Measurements from ENCODE around the gene ATPAF1.

The ATPAF1 gene

GRCh38 chr1:46623743-46624644 is 44.2 kb downstream of the ATPAF1 start:
- CTCF ChIA-PET: interaction anchor here (1.0 to 3.5 kb wide), 5 partner anchors 10 to 101 kb away, joined by 3 to 20 read pairs (median 4); no protein-coding TSS in a partner anchor
- POLR2A ChIA-PET: interaction anchor here (0.7 to 1.5 kb wide), 3 partner anchors 11 to 44 kb away, joined by 3 to 4 read pairs (median 4); partner anchors contain the start of genes ATPAF1 and MKNK1
- Histone ChIP-seq H3K4me3 (ENCODE audit: low read depth, low read length) (no peak overlapping the region), H3K36me3 (ENCODE audit: control insufficient read depth in 2 of 2, insufficient read depth in 1 of 2, low read length in 2 of 2) (peaks cover 0 to 5% of the 10 kb centered on the region in 2 experiments; a peak in 1 of 3 replicates), H3K27ac (ENCODE audit: extremely low read depth, low read depth, low read length) (no peak overlapping the region), H3K4me1 (ENCODE audit: control insufficient read depth, insufficient read depth, low read length) (0 out of 2 replicates have a peak, but pooled peaks cover 3% of the 10 kb centered on the region), H3K9me3 (ENCODE audit: control insufficient read depth, insufficient read depth, low read depth, low read length) (no peaks in the 10 kb centered on the region)
- peak; percentile 70 for TF ChIP-seq ZIC2 (tag by site-specific recombination; IDR thresholded peaks at IDR 0.05)
- TF ChIP-seq GFI1B (tag by site-specific recombination; IDR thresholded peaks at IDR 0.05): no peak
- no peak for TF ChIP-seq ZNF114 (tag by site-specific recombination; IDR thresholded peaks at IDR 0.05)
- no peak for TF ChIP-seq PBX3 (CRISPR knock-in tag; IDR thresholded peaks at IDR 0.05)
- no peak for TF ChIP-seq ZNF549 (tag by site-specific recombination; IDR thresholded peaks at IDR 0.05)
- no peak for TF ChIP-seq BCL11A (tag by site-specific recombination; IDR thresholded peaks at IDR 0.05; ENCODE audit: low read depth)

GRCh38 chr1:46622344-46622743 is 45.8 kb downstream of the ATPAF1 start:
- no peaks in the 10 kb centered on the region for H3K36me3 ChIP-seq (ENCODE audit: control insufficient read depth in 2 of 2, insufficient read depth in 1 of 2, low read length in 2 of 2)
- no peak overlapping the region for H3K27ac ChIP-seq (ENCODE audit: extremely low read depth, low read depth, low read length)
- POLR2A ChIA-PET: interaction anchor here (1.4 to 1.8 kb wide), 3 partner anchors 10 to 18 kb away, joined by 3 to 6 read pairs (median 4); partner anchors contain the start of gene MKNK1
- 0 out of 2 replicates have a peak, but pooled peaks cover 3% of the 10 kb centered on the region for H3K4me1 ChIP-seq (ENCODE audit: control insufficient read depth, insufficient read depth, low read length)
- H3K9me3 ChIP-seq (ENCODE audit: control insufficient read depth, insufficient read depth, low read depth, low read length): no peaks in the 10 kb centered on the region
- H3K4me3 ChIP-seq (ENCODE audit: low read depth, low read length): no peak overlapping the region
- CTCF ChIA-PET: interaction anchor here (0.6 to 3.5 kb wide), 18 partner anchors 9 to 236 kb away, joined by 3 to 20 read pairs (median 3); partner anchors contain the start of gene ATPAF1
- TF ChIP-seq ZBTB17 (tag by site-specific recombination; IDR thresholded peaks at IDR 0.05) (0 out of 2 replicates have a peak, but pooled peaks have one; percentile 16), ZNF394 (tag by site-specific recombination; IDR thresholded peaks at IDR 0.05; ENCODE audit: borderline replicate concordance) (peak; percentile 35; the same call in 1 of the 2 replicates), ZIC2 (tag by site-specific recombination; IDR thresholded peaks at IDR 0.05) (peak; percentile 28), ZNF433 (tag by site-specific recombination; IDR thresholded peaks at IDR 0.05; ENCODE audit: low read depth) (no peak), CTCF (tag by site-specific recombination; IDR thresholded peaks at IDR 0.05) (peak; percentile 74), IKZF3 (tag by site-specific recombination; IDR thresholded peaks at IDR 0.05) (peak; percentile 36; the same call in 1 of the 2 replicates), ZNF654 (tag by site-specific recombination; IDR thresholded peaks at IDR 0.05; ENCODE audit: low read depth) (peak; percentile 51), ZNF600 (tag by site-specific recombination; IDR thresholded peaks at IDR 0.05) (peak; percentile 66; the same call in 1 of the 2 replicates), KLF17 (tag by site-specific recombination; IDR thresholded peaks at IDR 0.05) (0 out of 2 replicates have a peak, but pooled peaks have one; percentile 6), ZNF580 (tag by site-specific recombination; IDR thresholded peaks at IDR 0.05) (0 out of 2 replicates have a peak, but pooled peaks have one; percentile 5), ZBTB11 (tag by site-specific recombination; conservative IDR thresholded peaks at IDR 0.05; ENCODE audit: low read depth) (no peak)

Data from HEK293 (cell line).